ENCODE measurements around the gene POLDIP2.

POLDIP2 gene

DNA sequence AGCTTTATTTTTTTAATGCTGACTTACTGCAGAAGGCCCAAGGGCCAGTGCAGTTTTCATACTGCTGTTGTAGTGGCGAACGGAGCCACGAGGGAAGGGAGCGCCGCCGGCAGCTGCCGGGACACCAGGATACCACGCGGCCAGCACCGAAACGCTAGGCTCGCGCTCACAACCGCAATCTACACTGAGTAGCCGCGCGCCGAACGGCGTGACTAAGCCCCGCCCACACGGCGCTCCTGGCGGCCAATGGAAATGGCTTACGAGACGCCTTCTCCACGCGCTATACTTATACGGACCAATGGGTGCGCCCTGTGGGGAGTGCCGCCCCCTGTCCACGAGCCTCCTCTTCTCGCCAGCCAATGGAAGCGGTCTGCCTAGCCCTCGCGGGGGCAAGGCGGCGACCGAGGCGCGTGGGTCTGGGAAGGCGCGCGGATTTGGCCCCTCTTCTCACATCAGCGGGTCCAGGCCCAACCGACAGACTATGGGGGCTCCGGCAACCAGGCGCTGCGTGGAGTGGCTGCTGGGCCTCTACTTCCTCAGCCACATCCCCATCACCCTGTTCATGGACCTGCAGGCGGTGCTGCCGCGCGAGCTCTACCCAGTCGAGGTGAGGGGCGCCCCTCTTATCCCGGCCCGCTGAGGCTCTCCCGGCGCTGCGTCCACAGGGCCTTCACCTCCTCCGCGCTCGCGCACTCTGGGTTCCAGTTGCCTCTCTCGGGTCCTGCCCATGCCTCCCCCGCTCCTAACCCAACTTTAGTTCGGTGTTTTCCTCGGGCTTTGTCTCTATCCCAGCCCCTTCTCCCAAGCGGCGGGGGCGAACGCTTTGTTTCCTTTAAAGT is 38.3 kb downstream of the POLDIP2 start, which contains the start of gene TMEM97:
TSS of gene TMEM97 (plus strand) at position 442 of the 839 bp plus-strand sequence. CDS start at position 482, 40 bp downstream.
- ChIA-PET POLR2A (ENCODE audit: low non-redundant PET) (interaction anchor here (2.0 kb wide), 1 partner anchor 16 kb away, joined by 8 read pairs; the partner anchor contains the start of genes IFT20 and TNFAIP1), CTCF (interaction anchor here (0.6 to 1.7 kb wide), 3 partner anchors 17 to 234 kb away, joined by 3 to 4 read pairs (median 4); partner anchors contain the start of gene TNFAIP1)
- H3K27ac ChIP-seq: peak within 1 kb of the TSS; percentile 82
- peak; percentile 95 for DNase-seq (ENCODE audit: low spot score)
- no peak for TF ChIP-seq CTCF (conservative IDR thresholded peaks at IDR 0.05; ENCODE audit: low read depth)

DNA sequence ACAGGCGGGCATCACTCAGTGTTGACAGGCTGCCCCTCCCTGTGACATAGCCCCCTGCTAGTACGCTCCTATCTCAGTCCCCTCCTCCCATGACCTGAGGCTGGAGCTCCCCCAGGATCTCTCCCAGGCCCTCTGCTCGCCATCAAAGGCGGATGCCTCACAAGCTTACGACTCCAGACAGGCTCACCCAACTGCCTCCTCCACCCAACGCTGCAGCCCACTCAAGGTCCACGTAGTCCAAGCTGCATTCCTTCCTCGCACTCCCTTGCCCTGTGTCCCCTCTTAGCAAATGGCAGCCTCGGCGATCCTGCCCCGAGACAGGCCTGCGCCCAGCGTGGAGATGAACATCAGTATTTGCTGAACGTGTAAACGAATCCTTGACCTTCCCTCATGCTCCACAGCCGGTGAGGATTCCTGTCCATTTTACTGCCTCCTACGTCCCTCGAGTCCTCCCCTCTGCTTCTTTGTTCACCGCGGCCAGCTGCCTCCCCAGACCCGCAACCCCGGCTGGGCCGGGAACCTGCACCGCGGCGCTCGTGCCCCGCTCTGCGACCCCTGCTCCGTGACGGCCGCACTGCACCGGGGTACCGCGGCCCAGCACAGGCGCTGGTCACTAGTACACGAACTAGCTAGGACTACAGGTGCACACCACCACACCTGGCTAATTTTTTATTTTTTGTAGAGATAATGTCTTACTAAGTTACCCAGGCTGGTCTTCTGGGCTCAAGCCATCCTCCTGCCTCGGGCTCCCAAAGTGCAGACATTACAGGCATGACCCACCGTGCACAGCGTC is 39.2 kb downstream of the POLDIP2 start:
- DNase-seq (ENCODE audit: low spot score): no peak
- POLR2A ChIA-PET (ENCODE audit: low non-redundant PET): interaction anchor here (2.0 kb wide), 1 partner anchor 17 kb away, joined by 8 read pairs; the partner anchor contains the start of genes IFT20 and TNFAIP1
- CTCF ChIA-PET: interaction anchor here (1.1 to 1.7 kb wide), 3 partner anchors 67 to 235 kb away, joined by 3 to 5 read pairs (median 4); no protein-coding TSS in a partner anchor

DNA sequence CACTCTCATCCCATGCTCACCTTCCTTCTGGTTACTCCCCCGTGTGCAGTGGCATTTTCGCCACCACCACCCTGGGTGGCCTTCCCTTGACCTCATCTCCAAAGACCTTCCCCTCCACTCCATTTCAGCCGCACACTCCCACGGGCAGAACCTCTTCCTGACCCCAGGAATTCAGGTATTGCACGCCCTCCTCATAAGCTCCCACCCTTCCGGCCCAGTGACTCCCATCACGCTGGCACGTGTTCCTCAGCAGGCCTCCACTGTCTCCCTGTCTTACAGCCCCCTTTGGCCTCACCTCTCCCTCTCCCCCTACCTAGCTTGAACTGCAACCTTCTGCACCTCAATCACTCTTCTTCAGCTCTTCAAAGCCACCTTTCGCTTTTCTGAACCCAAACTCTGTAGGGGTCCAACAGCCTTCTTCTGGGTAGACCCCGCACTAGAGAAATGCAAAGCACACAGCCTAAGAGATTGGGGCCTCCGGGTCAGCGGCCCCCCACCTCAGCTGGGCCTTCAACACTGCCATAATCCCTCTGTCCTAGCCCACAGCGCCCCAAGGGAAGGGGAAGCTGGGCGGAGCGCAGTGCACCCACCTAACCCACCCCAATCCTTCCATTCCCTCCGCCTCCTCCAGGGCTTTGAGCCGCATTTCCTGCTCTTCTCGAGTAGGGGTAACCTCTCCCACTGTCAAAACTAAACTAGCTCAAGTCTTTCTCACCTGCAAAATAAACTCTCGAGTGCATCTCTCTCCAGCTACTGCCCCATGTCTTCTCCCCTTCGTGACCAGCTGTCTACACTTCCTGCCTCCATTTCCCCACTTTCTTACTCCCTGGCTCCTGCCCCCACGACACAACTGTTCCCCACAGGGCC is 40.0 kb downstream of the POLDIP2 start:
- ChIA-PET CTCF (interaction anchor here (1.1 kb wide), 1 partner anchor 84 kb away, joined by 5 read pairs; no protein-coding TSS in a partner anchor), POLR2A (ENCODE audit: low non-redundant PET) (no interaction called here)
- no peak for TF ChIP-seq CTCF (conservative IDR thresholded peaks at IDR 0.05; ENCODE audit: low read depth)
- DNase-seq (ENCODE audit: low spot score): no peak
- H3K27ac ChIP-seq: peak overlapping the region; percentile 82

More for the DNA sequence above, 39.2 kb downstream of the POLDIP2 start:
- TF ChIP-seq CTCF (conservative IDR thresholded peaks at IDR 0.05; ENCODE audit: low read depth): no peak
- peak overlapping the region; percentile 82 for H3K27ac ChIP-seq

DNA sequence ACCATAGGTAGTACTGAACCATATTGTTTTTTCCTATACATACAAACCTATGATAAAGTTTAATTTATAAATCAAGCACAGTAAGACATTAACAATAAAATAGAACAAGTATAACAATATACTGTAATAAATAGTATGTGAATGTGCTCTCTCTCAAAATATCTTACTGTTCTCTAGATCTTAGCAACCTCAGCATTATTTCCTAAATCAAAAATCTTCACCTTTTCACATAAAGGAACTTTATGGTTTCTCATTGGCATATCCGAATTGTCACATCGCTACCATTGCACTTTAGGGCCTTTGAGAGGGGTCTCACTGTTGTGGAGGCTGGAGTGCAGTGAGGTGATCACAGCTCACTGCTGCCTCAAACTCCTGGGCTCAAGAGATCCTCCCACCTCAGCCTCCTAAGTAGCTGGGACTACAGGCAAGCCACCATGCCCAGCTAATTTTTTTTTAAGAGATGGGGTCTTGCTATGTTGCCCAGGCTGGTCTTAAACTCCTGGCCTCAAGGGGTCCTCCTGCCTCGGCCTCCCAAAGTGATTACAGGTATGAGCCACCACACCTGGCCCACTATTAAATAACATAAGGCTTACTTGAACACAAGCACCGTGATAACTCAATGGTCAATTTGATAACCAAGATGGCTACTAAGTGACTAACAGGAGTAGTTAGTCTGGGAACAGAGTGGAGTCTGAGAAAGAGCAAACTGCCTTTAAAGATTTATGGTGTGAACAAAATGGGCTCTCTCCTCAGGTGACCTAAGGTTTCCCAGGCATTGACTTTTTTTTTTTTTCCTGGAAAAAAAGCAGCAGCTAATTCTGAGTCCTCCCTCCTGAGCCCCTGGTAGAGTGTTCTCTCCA is 41.3 kb downstream of the POLDIP2 start:
- CTCF ChIA-PET: no interaction called here

GRCh38 chr17:28313841-28314240 is 43.5 kb downstream of the POLDIP2 start:
- H3K27ac ChIP-seq: no peak overlapping the region
- CTCF ChIA-PET: no interaction called here
- no peak for DNase-seq (ENCODE audit: low spot score)
- no peak for TF ChIP-seq CTCF (conservative IDR thresholded peaks at IDR 0.05; ENCODE audit: low read depth)
- POLR2A ChIA-PET (ENCODE audit: low non-redundant PET): no interaction called here

More for the DNA sequence above, 41.3 kb downstream of the POLDIP2 start:
- no peak for TF ChIP-seq CTCF (conservative IDR thresholded peaks at IDR 0.05; ENCODE audit: low read depth)
- POLR2A ChIA-PET (ENCODE audit: low non-redundant PET): no interaction called here
- H3K27ac ChIP-seq: no peak overlapping the region
- no peak for DNase-seq (ENCODE audit: low spot score)
